ENCODE measurements around the gene NEBL. TPM values are rescaled to one million over a fixed set of nuclear protein-coding genes. Genes with fewer than 3 reads are reported as not detected.

NEBL gene
- total and polyA plus RNA-seq, 9 of the 15 experiments (the other 6 are each of a cell fraction or from before 2014, with no cell fraction given) = 0.82 to 14.6 (median 9.8) TPM

DNA sequence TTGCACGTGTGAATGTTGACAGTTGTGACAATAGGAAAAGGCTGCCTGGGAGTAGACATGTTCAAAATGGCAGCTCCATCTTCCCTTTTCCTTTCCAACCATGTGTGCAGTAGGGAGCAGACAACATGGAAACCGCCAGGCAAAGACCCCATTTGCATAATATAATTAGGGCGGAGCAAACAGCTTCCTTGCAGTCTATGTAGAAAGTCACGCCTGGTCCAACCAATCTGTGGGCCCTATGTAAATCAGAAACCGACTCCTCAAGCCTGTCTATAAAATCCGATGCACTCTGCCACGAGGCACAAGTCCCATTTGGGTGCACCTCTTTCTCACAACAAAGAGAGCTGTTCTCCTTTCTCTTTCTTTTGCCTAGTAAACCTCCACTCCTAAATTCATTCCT, 19.6 kb downstream of the NEBL start:
- H3K9me3 ChIP-seq (replicated peaks; ENCODE audit: control insufficient read depth, insufficient read depth, low read depth, low read length) = no peaks in the 10 kb centered on the region

More for the DNA sequence above, 19.6 kb downstream of the NEBL start:
- in situ Hi-C loops (cut with MboI) = no loop called here
- H3K9me1 ChIP-seq (ENCODE audit: control insufficient read depth, insufficient read depth, low read length) = no peaks in the 10 kb centered on the region
- intact Hi-C loops (cut with micrococcal nuclease) = no loop called here
- ATAC-seq (peak; percentile 50; the same call in 2 of the 3 replicates), DNase-seq (ENCODE audit: extremely low read depth in 1 of 4, low spot score in 3 of 4) (peak in 1 of 4 experiments; percentile 6), FAIRE-seq (no peak)
- no peaks in the 10 kb centered on the region for H3K27me3 ChIP-seq (ENCODE audit: control insufficient read depth in 2 of 2, insufficient read depth in 2 of 2, low read length in 2 of 2)
- TF ChIP-seq, protein P1, sequence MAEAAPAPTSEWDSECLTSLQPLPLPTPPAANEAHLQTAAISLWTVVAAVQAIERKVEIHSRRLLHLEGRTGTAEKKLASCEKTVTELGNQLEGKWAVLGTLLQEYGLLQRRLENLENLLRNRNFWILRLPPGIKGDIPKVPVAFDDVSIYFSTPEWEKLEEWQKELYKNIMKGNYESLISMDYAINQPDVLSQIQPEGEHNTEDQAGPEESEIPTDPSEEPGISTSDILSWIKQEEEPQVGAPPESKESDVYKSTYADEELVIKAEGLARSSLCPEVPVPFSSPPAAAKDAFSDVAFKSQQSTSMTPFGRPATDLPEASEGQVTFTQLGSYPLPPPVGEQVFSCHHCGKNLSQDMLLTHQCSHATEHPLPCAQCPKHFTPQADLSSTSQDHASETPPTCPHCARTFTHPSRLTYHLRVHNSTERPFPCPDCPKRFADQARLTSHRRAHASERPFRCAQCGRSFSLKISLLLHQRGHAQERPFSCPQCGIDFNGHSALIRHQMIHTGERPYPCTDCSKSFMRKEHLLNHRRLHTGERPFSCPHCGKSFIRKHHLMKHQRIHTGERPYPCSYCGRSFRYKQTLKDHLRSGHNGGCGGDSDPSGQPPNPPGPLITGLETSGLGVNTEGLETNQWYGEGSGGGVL (CRISPR knock-in tag; IDR thresholded peaks at IDR 0.05) = no peak
- no peak for TF ChIP-seq ETV1 (tag; conservative IDR thresholded peaks at IDR 0.05; ENCODE audit: low read depth)
- TF ChIP-seq NRF1 (conservative IDR thresholded peaks at IDR 0.05 in 1 of 2, IDR thresholded peaks at IDR 0.05 in 1 of 2) = no peak
- no peak for TF ChIP-seq GATAD2B (IDR thresholded peaks at IDR 0.05; ENCODE audit: borderline replicate concordance)
- no peak for TF ChIP-seq RNF2 (IDR thresholded peaks at IDR 0.05)
- no peak for TF ChIP-seq ZC3H8 (IDR thresholded peaks at IDR 0.05)
- no peak for TF ChIP-seq POLR2G (IDR thresholded peaks at IDR 0.05; ENCODE audit: low read depth, low read length)
- TF ChIP-seq, protein P2, sequence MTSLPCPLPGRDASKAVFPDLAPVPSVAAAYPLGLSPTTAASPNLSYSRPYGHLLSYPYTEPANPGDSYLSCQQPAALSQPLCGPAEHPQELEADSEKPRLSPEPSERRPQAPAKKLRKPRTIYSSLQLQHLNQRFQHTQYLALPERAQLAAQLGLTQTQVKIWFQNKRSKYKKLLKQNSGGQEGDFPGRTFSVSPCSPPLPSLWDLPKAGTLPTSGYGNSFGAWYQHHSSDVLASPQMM (CRISPR knock-in tag; IDR thresholded peaks at IDR 0.05) = no peak
- no peak for TF ChIP-seq BHLHE40 (IDR thresholded peaks at IDR 0.05; ENCODE audit: low read length)
- no peak for TF ChIP-seq KLF10 (CRISPR knock-in tag; IDR thresholded peaks at IDR 0.05)
- no peak for TF ChIP-seq SLC30A9 (CRISPR knock-in tag; IDR thresholded peaks at IDR 0.05)
- TF ChIP-seq, protein P3, sequence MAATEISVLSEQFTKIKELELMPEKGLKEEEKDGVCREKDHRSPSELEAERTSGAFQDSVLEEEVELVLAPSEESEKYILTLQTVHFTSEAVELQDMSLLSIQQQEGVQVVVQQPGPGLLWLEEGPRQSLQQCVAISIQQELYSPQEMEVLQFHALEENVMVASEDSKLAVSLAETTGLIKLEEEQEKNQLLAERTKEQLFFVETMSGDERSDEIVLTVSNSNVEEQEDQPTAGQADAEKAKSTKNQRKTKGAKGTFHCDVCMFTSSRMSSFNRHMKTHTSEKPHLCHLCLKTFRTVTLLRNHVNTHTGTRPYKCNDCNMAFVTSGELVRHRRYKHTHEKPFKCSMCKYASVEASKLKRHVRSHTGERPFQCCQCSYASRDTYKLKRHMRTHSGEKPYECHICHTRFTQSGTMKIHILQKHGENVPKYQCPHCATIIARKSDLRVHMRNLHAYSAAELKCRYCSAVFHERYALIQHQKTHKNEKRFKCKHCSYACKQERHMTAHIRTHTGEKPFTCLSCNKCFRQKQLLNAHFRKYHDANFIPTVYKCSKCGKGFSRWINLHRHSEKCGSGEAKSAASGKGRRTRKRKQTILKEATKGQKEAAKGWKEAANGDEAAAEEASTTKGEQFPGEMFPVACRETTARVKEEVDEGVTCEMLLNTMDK (IDR thresholded peaks at IDR 0.05; ENCODE audit: borderline replicate concordance, insufficient read depth, low read depth, low read length, poor library complexity, severe bottlenecking) = no peak
- ChIA-PET POLR2A (no interaction called here), CTCF (ENCODE audit: low intra/inter-chr PET ratio) (no interaction called here)
- no peaks in the 10 kb centered on the region for H3K4me1 ChIP-seq (replicated peaks in 1 of 2; ENCODE audit: control insufficient read depth in 2 of 2, insufficient read depth in 2 of 2, low read length in 2 of 2)
- no peak overlapping the region for H3K9ac ChIP-seq (ENCODE audit: insufficient read depth in 1 of 2, low read depth in 2 of 2, low read length in 2 of 2)
- H3K36me3 ChIP-seq (ENCODE audit: control insufficient read depth, insufficient read depth, low read length) = no peaks in the 10 kb centered on the region
- H3K27ac ChIP-seq (ENCODE audit: extremely low read depth, low read depth, low read length) = no peak overlapping the region
- no peak overlapping the region for H3K4me2 ChIP-seq (ENCODE audit: insufficient read depth, low read length)
- 34% methylated on average over 7 of the region's 7 CpGs for WGBS (ENCODE audit: insufficient coverage, low coverage, missing lambda C conversion rate)
- H3K4me3 ChIP-seq = no peak overlapping the region
- H2AFZ ChIP-seq (ENCODE audit: low read depth, low read length) = no peak overlapping the region
- H4K20me1 ChIP-seq (replicated peaks; ENCODE audit: control insufficient read depth, insufficient read depth, low read length) = no peaks in the 10 kb centered on the region
- BruUV-seq (replicated peaks) = no TSS peak
- no peaks in the 10 kb centered on the region for H3K79me2 ChIP-seq (ENCODE audit: control insufficient read depth, insufficient read depth, low read length)
